ENCODE measurements around the gene ATP9A.

ATP9A gene

GRCh38 chr20:51729771-51730170 is 38.4 kb downstream of the ATP9A start:
- H3K79me2 ChIP-seq (ENCODE audit: insufficient read depth, low read length): no peaks in the 10 kb centered on the region
- no peaks in the 10 kb centered on the region for H4K20me1 ChIP-seq (ENCODE audit: insufficient read depth, low read length)
- no peak overlapping the region for H3K4me2 ChIP-seq (ENCODE audit: low read length)
- H3K36me3 ChIP-seq (ENCODE audit: insufficient read depth, low read length): no peaks in the 10 kb centered on the region
- H3F3A ChIP-seq (ENCODE audit: insufficient read depth, low read length): no peaks in the 10 kb centered on the region
- no peak overlapping the region for H3K4me3 ChIP-seq (ENCODE audit: low read depth, low read length, poor library complexity, severe bottlenecking)
- no peak overlapping the region for H3K9ac ChIP-seq (ENCODE audit: low read length)
- no peak overlapping the region for H2AFZ ChIP-seq (ENCODE audit: low read length)
- H3K4me1 ChIP-seq (ENCODE audit: insufficient read depth, low read length, severe bottlenecking): no peaks in the 10 kb centered on the region
- no peaks in the 10 kb centered on the region for H3K27me3 ChIP-seq (ENCODE audit: insufficient read depth, low read length)
- no peaks in the 10 kb centered on the region for H3K9me3 ChIP-seq (ENCODE audit: low read length)
- H3K9me2 ChIP-seq (ENCODE audit: low read depth, low read length): no peaks in the 10 kb centered on the region
- H3K27ac ChIP-seq (ENCODE audit: low read depth, low read length, poor library complexity, severe bottlenecking): no peak overlapping the region
- TF ChIP-seq EZH2 (IDR thresholded peaks at IDR 0.05; ENCODE audit: borderline replicate concordance, low read length): no peak
- TF ChIP-seq CTCF (IDR thresholded peaks at IDR 0.05; ENCODE audit: low read length): no peak

GRCh38 chr20:51728737-51729136 is 39.5 kb downstream of the ATP9A start:
- Histone ChIP-seq H3K27ac (ENCODE audit: low read depth, low read length, poor library complexity, severe bottlenecking) (no peak overlapping the region), H3K79me2 (ENCODE audit: insufficient read depth, low read length) (no peaks in the 10 kb centered on the region), H3K27me3 (ENCODE audit: insufficient read depth, low read length) (no peaks in the 10 kb centered on the region), H2AFZ (ENCODE audit: low read length) (no peak overlapping the region), H3K9me2 (ENCODE audit: low read depth, low read length) (no peaks in the 10 kb centered on the region), H3K36me3 (ENCODE audit: insufficient read depth, low read length) (no peaks in the 10 kb centered on the region), H3K4me3 (ENCODE audit: low read depth, low read length, poor library complexity, severe bottlenecking) (no peak overlapping the region), H3K4me2 (ENCODE audit: low read length) (no peak overlapping the region), H4K20me1 (ENCODE audit: insufficient read depth, low read length) (no peaks in the 10 kb centered on the region), H3K9ac (ENCODE audit: low read length) (no peak overlapping the region), H3K9me3 (ENCODE audit: low read length) (no peaks in the 10 kb centered on the region), H3F3A (ENCODE audit: insufficient read depth, low read length) (no peaks in the 10 kb centered on the region), H3K4me1 (ENCODE audit: insufficient read depth, low read length, severe bottlenecking) (no peaks in the 10 kb centered on the region)
- TF ChIP-seq CTCF (IDR thresholded peaks at IDR 0.05; ENCODE audit: low read length) (no peak), EZH2 (IDR thresholded peaks at IDR 0.05; ENCODE audit: borderline replicate concordance, low read length) (no peak)

GRCh38 chr20:51727872-51728271 is 40.3 kb downstream of the ATP9A start:
- TF ChIP-seq EZH2 (IDR thresholded peaks at IDR 0.05; ENCODE audit: borderline replicate concordance, low read length) (no peak), CTCF (IDR thresholded peaks at IDR 0.05; ENCODE audit: low read length) (no peak)
- Histone ChIP-seq H3K4me2 (ENCODE audit: low read length) (no peak overlapping the region), H3K79me2 (ENCODE audit: insufficient read depth, low read length) (no peaks in the 10 kb centered on the region), H3K9me3 (ENCODE audit: low read length) (no peaks in the 10 kb centered on the region), H3K27me3 (ENCODE audit: insufficient read depth, low read length) (no peaks in the 10 kb centered on the region), H3K9me2 (ENCODE audit: low read depth, low read length) (no peaks in the 10 kb centered on the region), H3K4me3 (ENCODE audit: low read depth, low read length, poor library complexity, severe bottlenecking) (no peak overlapping the region), H3K36me3 (ENCODE audit: insufficient read depth, low read length) (no peaks in the 10 kb centered on the region), H3K27ac (ENCODE audit: low read depth, low read length, poor library complexity, severe bottlenecking) (no peak overlapping the region), H4K20me1 (ENCODE audit: insufficient read depth, low read length) (no peaks in the 10 kb centered on the region), H3K4me1 (ENCODE audit: insufficient read depth, low read length, severe bottlenecking) (no peaks in the 10 kb centered on the region), H2AFZ (ENCODE audit: low read length) (no peak overlapping the region), H3F3A (ENCODE audit: insufficient read depth, low read length) (no peaks in the 10 kb centered on the region), H3K9ac (ENCODE audit: low read length) (no peak overlapping the region)
